Loucy (cell line): Measurements from ENCODE around the gene ATG2A.

Experiments
- H2AFZ ChIP-seq: fragments of 200-600 bp; sonication (generic); 2 replicates; pipeline ENCODE4 v1.6.0; 2016; ENCODE audit warnings: antibody characterized with exemption, mild to moderate bottlenecking, low read length, moderate library complexity
- H3F3A ChIP-seq: fragments of 200-600 bp; 2 replicates; pipeline ENCODE4 v1.6.0; 2016; ENCODE audit warnings: antibody characterized with exemption, low read depth, mild to moderate bottlenecking
- H3K27me3 ChIP-seq: fragments of 200-600 bp; sonication (generic); 2 replicates; pipeline ENCODE4 v1.6.1; 2014; ENCODE audit warnings: low read length, mild to moderate bottlenecking; ENCODE audit not compliant: insufficient read depth, poor library complexity, severe bottlenecking
- H3K36me3 ChIP-seq: fragments of 200-600 bp; sonication (generic); 2 replicates; pipeline ENCODE4 v1.6.1; 2016; ENCODE audit warnings: low read length; ENCODE audit not compliant: insufficient read depth
- H3K4me1 ChIP-seq: fragments of 200-600 bp; sonication (generic); 2 replicates; pipeline ENCODE4 v1.5.1; 2014; ENCODE audit warnings: low read length, mild to moderate bottlenecking; ENCODE audit not compliant: insufficient read depth, poor library complexity, severe bottlenecking
- H3K4me2 ChIP-seq: fragments of 200-600 bp; sonication (generic); 2 replicates; pipeline ENCODE4 v1.6.0; 2014; ENCODE audit warnings: antibody characterized with exemption, low read length, low read depth, mild to moderate bottlenecking; ENCODE audit not compliant: poor library complexity, severe bottlenecking
- H3K4me3 ChIP-seq: fragments of 200-600 bp; sonication (generic); 2 replicates; pipeline ENCODE4 v1.5.1; 2014; ENCODE audit warnings: low read length, mild to moderate bottlenecking, mixed read lengths; ENCODE audit not compliant: poor library complexity, severe bottlenecking
- H3K79me2 ChIP-seq: fragments of 200-600 bp; sonication (generic); 2 replicates; pipeline ENCODE4 v1.6.1; 2014; ENCODE audit warnings: low read length; ENCODE audit not compliant: insufficient read depth
- H3K9ac ChIP-seq: fragments of 200-600 bp; sonication (generic); 2 replicates; pipeline ENCODE4 v1.6.0; 2014; ENCODE audit warnings: mild to moderate bottlenecking, low read depth, low read length, moderate library complexity; ENCODE audit not compliant: poor library complexity, severe bottlenecking
- H3K9me2 ChIP-seq: fragments of 200-600 bp; sonication (generic); replicated peaks from 2 replicates; pipeline ENCODE4 v1.6.1; 2016; ENCODE audit warnings: low read depth, low read length, mixed read lengths
- H3K9me3 ChIP-seq: fragments of 200-600 bp; sonication (generic); 2 replicates; pipeline ENCODE4 v1.6.1; 2014; ENCODE audit warnings: mild to moderate bottlenecking, antibody characterized with exemption, low read length, low read depth; ENCODE audit not compliant: insufficient read depth
- H4K20me1 ChIP-seq: fragments of 200-600 bp; sonication (generic); 2 replicates; pipeline ENCODE4 v1.6.0; 2014; ENCODE audit warnings: antibody characterized with exemption, low read length, mild to moderate bottlenecking; ENCODE audit not compliant: insufficient read depth, poor library complexity, severe bottlenecking
- EZH2phosphoT487 ChIP-seq: fragments of 200-600 bp; IDR thresholded peaks from 2 replicates; pipeline ENCODE4 v1.6.1; 2018; ENCODE audit warnings: antibody characterized with exemption, mild to moderate bottlenecking, moderate library complexity, borderline replicate concordance
- TF ChIP-seq, protein P1 (sequence below): fragments of 200-600 bp; sonication (generic); conservative IDR thresholded peaks from 2 replicates; pipeline ENCODE4 v1.5.1; 2014; ENCODE audit warnings: mild to moderate bottlenecking, antibody characterized with exemption, low read length

The ATG2A gene

GRCh38 chr11:64861227-64861975 is 55.6 kb downstream of the ATG2A start:
- no peaks in the 10 kb centered on the region for H3K9me3 ChIP-seq
- H3F3A ChIP-seq, result peaks cover 13% of the 10 kb centered on the region
- peaks cover 72% of the 10 kb centered on the region; the same call in 1 of the 2 replicates for H3K79me2 ChIP-seq
- peaks cover 15% of the 10 kb centered on the region; the same call in 1 of the 2 replicates for H3K36me3 ChIP-seq
- H3K27me3 ChIP-seq, result no peaks in the 10 kb centered on the region
- no peaks in the 10 kb centered on the region for H4K20me1 ChIP-seq
- H2AFZ ChIP-seq, result no peak overlapping the region
- H3K4me3 ChIP-seq, result no peak overlapping the region
- peak overlapping the region; percentile 30 for H3K9ac ChIP-seq
- peak overlapping the region; percentile 41 for H3K4me2 ChIP-seq
- H3K9me2 ChIP-seq, result no peaks in the 10 kb centered on the region
- no peak for TF ChIP-seq EZH2phosphoT487
- TF ChIP-seq, protein P1, sequence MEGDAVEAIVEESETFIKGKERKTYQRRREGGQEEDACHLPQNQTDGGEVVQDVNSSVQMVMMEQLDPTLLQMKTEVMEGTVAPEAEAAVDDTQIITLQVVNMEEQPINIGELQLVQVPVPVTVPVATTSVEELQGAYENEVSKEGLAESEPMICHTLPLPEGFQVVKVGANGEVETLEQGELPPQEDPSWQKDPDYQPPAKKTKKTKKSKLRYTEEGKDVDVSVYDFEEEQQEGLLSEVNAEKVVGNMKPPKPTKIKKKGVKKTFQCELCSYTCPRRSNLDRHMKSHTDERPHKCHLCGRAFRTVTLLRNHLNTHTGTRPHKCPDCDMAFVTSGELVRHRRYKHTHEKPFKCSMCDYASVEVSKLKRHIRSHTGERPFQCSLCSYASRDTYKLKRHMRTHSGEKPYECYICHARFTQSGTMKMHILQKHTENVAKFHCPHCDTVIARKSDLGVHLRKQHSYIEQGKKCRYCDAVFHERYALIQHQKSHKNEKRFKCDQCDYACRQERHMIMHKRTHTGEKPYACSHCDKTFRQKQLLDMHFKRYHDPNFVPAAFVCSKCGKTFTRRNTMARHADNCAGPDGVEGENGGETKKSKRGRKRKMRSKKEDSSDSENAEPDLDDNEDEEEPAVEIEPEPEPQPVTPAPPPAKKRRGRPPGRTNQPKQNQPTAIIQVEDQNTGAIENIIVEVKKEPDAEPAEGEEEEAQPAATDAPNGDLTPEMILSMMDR, result peak; percentile 21
- peaks cover 69% of the 10 kb centered on the region for H3K4me1 ChIP-seq

DNA sequence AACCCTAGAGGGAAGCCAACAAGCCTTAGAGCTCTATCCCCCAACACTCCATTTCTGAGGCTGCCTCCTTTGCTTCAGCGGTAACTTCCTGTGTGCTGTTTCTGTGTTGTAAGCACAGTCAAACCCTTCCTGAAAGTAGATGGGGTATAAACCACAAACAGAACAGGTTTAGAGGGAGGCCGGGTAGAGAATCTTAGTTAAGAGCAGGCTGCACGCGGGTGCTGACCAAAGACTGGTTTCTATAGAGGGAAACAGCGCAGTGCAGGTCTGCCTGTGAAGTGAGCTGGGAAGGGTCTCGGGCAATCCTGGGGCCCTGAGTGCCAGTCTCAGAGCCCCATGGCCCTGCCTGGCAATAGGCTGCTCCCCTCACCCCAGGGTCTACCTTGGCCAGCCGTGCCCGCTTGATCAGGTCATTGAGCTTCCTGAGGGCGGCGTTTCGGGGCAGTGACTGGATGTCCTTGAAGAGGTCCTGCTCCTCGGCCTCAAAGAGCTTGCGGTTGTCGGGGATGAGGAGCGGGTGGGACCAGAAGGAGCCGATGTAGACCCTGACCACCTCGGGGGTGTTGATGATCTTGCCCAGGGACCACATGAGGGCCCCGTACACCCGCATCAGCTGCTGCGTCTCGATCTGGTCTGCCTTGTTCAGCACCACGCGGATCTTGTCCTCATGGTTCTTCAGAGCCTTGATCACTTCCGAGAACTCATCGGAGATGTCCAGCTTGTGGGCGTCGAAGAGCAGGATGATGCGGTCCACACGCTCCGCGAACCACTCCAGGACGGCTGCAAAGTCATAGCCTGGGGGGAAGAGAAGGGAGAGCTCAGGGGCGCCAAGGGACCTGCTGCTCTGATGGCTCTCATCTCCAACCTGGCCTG is 57.2 kb downstream of the ATG2A start:
- peak overlapping the region; percentile 79 for H3K4me2 ChIP-seq

More for the DNA sequence above, 57.2 kb downstream of the ATG2A start:
- peaks cover 13% of the 10 kb centered on the region for H3F3A ChIP-seq
- no peaks in the 10 kb centered on the region for H4K20me1 ChIP-seq
- H3K79me2 ChIP-seq, result peaks cover 57% of the 10 kb centered on the region; the same call in 1 of the 2 replicates
- H3K27me3 ChIP-seq, result no peaks in the 10 kb centered on the region
- H3K9me2 ChIP-seq, result no peaks in the 10 kb centered on the region
- H3K4me1 ChIP-seq, result peaks cover 62% of the 10 kb centered on the region
- TF ChIP-seq, protein P1, result 0 out of 2 replicates have a peak, but pooled peaks have one; percentile 8
- TF ChIP-seq EZH2phosphoT487, result no peak
- H2AFZ ChIP-seq, result 0 out of 2 replicates have a peak overlapping the region, but pooled peaks have one; percentile 4
- H3K9ac ChIP-seq, result peak overlapping the region; percentile 77
- H3K36me3 ChIP-seq, result peaks cover 27% of the 10 kb centered on the region; the same call in 1 of the 2 replicates
- H3K4me3 ChIP-seq, result peak overlapping the region; percentile 61
- no peaks in the 10 kb centered on the region for H3K9me3 ChIP-seq
